Measurements from ENCODE around the gene RABEP2.
"Not testable (repeated sequence)": the region's sequence is repeated elsewhere in the genome, so short reads cannot be mapped to it uniquely, and the experiment has no call there.

- TF ChIP-seq CTCF, POLR2A (IDR thresholded peaks at IDR 0.05): not testable (repeated sequence)
Observed at GRCh38 chr16:28890355-28890754, 34.7 kb downstream of the RABEP2 start.
